OCI-LY3 (cell line): ENCODE data around the gene SPI1.

ENCODE experiments used
- H2AFZ ChIP-seq: fragments of 200-600, 300-600 bp; shearing (Covaris generic); 2 replicates; pipeline ENCODE4 v1.6.0; 2014; ENCODE audit warnings: antibody characterized with exemption, low read depth, low read length
- H3K27ac ChIP-seq: fragments of 200-600, 300-600 bp; sonication (generic); 2 replicates; pipeline ENCODE4 v1.5.1; 2014; ENCODE audit warnings: mild to moderate bottlenecking, low read length, moderate library complexity, mixed read lengths
- H3K27me3 ChIP-seq: fragments of 200-600, 300-600 bp; sonication (generic); 2 replicates; pipeline ENCODE4 v1.6.1; 2014; ENCODE audit warnings: low read depth, low read length, mixed read lengths
- H3K36me3 ChIP-seq: fragments of 200-600, 300-600 bp; sonication (generic); replicated peaks from 2 replicates; pipeline ENCODE3; 2014; ENCODE audit warnings: low read depth, low read length, mixed read lengths
- H3K4me1 ChIP-seq: fragments of 300-600, 200-600 bp; sonication (generic); 2 replicates; pipeline ENCODE4 v1.6.1; 2014; ENCODE audit warnings: low read length, mixed read lengths
- H3K4me2 ChIP-seq: fragments of 200-600, 300-600 bp; sonication (generic); 2 replicates; pipeline ENCODE4 v1.6.1; 2014; ENCODE audit warnings: low read length, mixed read lengths
- H3K4me3 ChIP-seq: fragments of 300-600, 200-600 bp; sonication (generic); 2 replicates; pipeline ENCODE4 v1.5.1; 2014; ENCODE audit warnings: antibody characterized with exemption, mild to moderate bottlenecking, low read length, moderate library complexity
- H3K79me2 ChIP-seq: fragments of 300-600, 200-600 bp; shearing (Covaris generic); 2 replicates; pipeline ENCODE4 v1.6.1; 2014; ENCODE audit warnings: mild to moderate bottlenecking, low read length, mixed read lengths
- H3K9ac ChIP-seq: fragments of 300-600, 200-600 bp; shearing (Covaris generic); 2 replicates; pipeline ENCODE4 v1.6.0; 2014; ENCODE audit warnings: mild to moderate bottlenecking, low read length, moderate library complexity
- H3K9me3 ChIP-seq: fragments of 200-600, 300-600 bp; shearing (Covaris generic); 2 replicates; pipeline ENCODE4 v1.6.1; 2014; ENCODE audit warnings: low read length, mixed read lengths; ENCODE audit not compliant: insufficient read depth
- H4K20me1 ChIP-seq: fragments of 200-600, 300-600 bp; sonication (generic); 2 replicates; pipeline ENCODE4 v1.6.1; 2016; ENCODE audit warnings: low read length, mixed read lengths; ENCODE audit not compliant: insufficient read depth
- EZH2phosphoT487 ChIP-seq: fragments of 200-600 bp; shearing (Covaris generic); IDR thresholded peaks from 2 replicates; pipeline ENCODE4 v1.6.1; 2018; ENCODE audit warnings: antibody characterized with exemption, mixed run types, low read depth
- TF ChIP-seq, protein P1 (sequence below): fragments of 200-600, 300-600 bp; sonication (generic); IDR thresholded peaks from 2 replicates; pipeline ENCODE4 v1.5.1; 2014; ENCODE audit warnings: antibody characterized with exemption, low read length, low read depth

The SPI1 gene

DNA sequence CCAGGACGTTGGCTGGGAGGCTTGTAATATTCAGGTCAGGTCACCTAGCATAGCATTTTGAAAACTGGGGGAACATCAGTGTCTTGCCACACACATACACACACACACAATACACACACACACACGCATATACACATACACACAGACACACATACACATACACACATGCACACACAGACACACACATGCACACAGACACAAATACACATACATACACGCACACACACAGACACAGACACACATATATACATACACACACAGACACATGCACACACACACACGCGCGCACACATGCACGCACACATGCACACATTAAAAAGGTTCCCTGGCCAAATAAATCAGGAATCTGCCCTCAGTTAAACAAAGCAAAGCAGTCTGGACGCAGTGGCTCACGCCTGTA, 38.3 kb downstream of the SPI1 start:
- no peak overlapping the region for H3K4me2 ChIP-seq
- H2AFZ ChIP-seq, result no peak overlapping the region
- H3K36me3 ChIP-seq, result no peaks in the 10 kb centered on the region
- H4K20me1 ChIP-seq, result no peaks in the 10 kb centered on the region
- no peaks in the 10 kb centered on the region for H3K4me1 ChIP-seq
- no peak for TF ChIP-seq EZH2phosphoT487
- TF ChIP-seq, protein P1, sequence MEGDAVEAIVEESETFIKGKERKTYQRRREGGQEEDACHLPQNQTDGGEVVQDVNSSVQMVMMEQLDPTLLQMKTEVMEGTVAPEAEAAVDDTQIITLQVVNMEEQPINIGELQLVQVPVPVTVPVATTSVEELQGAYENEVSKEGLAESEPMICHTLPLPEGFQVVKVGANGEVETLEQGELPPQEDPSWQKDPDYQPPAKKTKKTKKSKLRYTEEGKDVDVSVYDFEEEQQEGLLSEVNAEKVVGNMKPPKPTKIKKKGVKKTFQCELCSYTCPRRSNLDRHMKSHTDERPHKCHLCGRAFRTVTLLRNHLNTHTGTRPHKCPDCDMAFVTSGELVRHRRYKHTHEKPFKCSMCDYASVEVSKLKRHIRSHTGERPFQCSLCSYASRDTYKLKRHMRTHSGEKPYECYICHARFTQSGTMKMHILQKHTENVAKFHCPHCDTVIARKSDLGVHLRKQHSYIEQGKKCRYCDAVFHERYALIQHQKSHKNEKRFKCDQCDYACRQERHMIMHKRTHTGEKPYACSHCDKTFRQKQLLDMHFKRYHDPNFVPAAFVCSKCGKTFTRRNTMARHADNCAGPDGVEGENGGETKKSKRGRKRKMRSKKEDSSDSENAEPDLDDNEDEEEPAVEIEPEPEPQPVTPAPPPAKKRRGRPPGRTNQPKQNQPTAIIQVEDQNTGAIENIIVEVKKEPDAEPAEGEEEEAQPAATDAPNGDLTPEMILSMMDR, result no peak
- no peak overlapping the region for H3K9ac ChIP-seq
- H3K4me3 ChIP-seq, result no peak overlapping the region
- H3K27me3 ChIP-seq, result no peaks in the 10 kb centered on the region
- H3K27ac ChIP-seq, result no peak overlapping the region
- H3K79me2 ChIP-seq, result no peaks in the 10 kb centered on the region
- H3K9me3 ChIP-seq, result no peaks in the 10 kb centered on the region

DNA sequence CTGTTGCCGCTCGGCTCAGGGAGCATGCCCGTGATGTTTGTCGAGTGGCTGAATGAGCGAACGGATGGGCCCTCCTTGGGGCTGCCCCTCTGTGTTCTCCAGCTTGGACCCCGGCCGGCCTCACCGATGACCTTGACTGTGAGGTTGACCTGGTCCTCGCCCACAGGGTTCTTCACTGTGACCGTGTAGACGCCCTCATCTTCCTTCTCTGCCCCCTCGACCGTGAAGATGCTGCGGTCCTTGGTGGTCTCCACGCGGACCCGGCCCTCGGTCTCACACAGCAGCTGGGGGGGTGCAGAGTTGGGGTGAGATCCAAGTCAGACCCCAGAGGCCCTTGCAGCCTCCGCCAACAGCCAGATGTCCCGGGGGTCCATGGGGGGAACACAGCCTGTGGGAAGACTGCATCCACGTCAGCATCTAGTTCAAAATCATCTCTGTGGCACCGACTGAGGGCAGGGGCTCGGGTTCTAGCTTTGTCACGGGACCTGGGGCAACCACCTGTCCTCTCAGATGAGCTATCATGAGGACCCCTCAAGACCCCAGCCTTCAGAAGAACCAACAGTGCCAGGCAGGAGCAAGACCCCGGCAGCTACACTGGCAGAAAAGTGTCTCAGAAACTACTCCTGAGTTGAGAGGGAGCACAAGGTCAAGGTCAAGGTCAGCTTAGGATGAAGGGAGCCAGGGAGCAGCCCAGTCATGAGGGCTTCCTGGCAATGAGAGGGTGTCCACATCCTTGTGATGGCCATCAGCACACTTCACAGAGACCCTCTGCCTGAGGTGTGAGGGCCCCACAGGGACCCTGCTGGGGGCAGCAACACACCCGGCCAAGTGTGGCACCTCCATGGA, 39.7 kb downstream of the SPI1 start:
- no peak overlapping the region for H2AFZ ChIP-seq
- no peaks in the 10 kb centered on the region for H3K36me3 ChIP-seq
- H3K9me3 ChIP-seq, result no peaks in the 10 kb centered on the region
- TF ChIP-seq, protein P1, result no peak
- no peak for TF ChIP-seq EZH2phosphoT487
- H3K27ac ChIP-seq, result no peak overlapping the region
- no peaks in the 10 kb centered on the region for H4K20me1 ChIP-seq
- H3K9ac ChIP-seq, result no peak overlapping the region
- no peak overlapping the region for H3K4me3 ChIP-seq
- no peak overlapping the region for H3K4me2 ChIP-seq
- no peaks in the 10 kb centered on the region for H3K27me3 ChIP-seq
- no peaks in the 10 kb centered on the region for H3K79me2 ChIP-seq
- H3K4me1 ChIP-seq, result no peaks in the 10 kb centered on the region

DNA sequence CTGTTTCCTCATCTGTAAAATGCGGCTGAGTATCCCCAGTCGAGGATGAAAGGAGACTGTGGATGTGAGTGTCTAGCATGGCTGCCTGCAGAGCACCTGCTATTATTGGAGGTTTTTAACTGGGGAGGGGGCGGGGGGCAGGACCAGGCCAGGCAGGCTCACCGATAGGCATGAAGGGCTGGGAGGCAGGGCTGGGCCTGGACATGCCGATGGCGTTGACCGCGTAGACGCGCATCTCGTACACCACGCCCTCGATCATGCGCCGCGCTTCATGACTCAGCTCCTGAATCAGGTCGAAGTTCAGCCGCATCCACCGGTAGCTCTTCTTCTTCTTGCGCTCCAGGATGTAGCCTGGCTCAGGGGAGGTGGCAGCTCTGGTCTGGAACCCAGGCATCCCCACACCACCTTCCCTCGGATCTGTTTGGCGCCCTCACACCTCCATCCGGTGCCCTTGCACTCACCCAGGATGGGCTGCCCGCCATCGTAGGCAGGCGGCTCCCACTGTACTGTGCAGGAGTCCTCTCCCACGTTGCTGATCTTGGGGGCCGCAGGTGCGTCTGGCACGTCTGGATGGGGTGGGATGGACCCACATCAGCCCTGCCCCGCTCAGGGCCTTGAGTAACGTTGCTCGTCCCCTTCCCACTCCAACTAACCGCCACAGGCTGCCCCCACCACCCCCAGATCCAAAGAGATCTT, 41.0 kb downstream of the SPI1 start:
- no peaks in the 10 kb centered on the region for H3K27me3 ChIP-seq
- no peak for TF ChIP-seq EZH2phosphoT487
- TF ChIP-seq, protein P1, result no peak
- no peak overlapping the region for H3K4me3 ChIP-seq
- no peaks in the 10 kb centered on the region for H3K36me3 ChIP-seq
- H3K27ac ChIP-seq, result no peak overlapping the region
- no peak overlapping the region for H2AFZ ChIP-seq
- H3K4me1 ChIP-seq, result no peaks in the 10 kb centered on the region
- no peaks in the 10 kb centered on the region for H3K9me3 ChIP-seq
- no peak overlapping the region for H3K4me2 ChIP-seq
- H3K9ac ChIP-seq, result no peak overlapping the region
- H4K20me1 ChIP-seq, result no peaks in the 10 kb centered on the region
- H3K79me2 ChIP-seq, result no peaks in the 10 kb centered on the region

DNA sequence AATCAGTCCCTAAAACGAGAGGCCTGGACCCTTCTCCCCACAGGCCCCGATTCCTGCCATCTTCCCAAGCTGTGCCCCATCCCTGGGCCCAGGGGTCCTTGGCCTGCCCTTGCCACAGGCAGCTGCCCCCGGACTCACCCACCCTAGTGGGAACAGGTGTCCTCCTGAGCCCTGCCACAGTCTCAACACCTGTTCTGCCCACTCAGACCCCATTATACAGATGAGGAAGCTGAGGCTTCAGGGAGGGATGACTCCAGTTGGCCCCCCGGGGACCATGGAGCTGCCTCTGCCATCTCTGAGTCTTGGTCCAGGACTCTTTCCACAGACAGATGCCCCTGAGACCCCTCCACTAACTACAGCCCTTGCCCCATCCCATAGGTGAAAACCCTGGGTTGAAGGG, 41.8 kb downstream of the SPI1 start:
- Histone ChIP-seq H3K36me3 (no peaks in the 10 kb centered on the region), H3K9ac (no peak overlapping the region), H3K4me1 (no peaks in the 10 kb centered on the region), H2AFZ (no peak overlapping the region), H4K20me1 (no peaks in the 10 kb centered on the region), H3K27me3 (no peaks in the 10 kb centered on the region), H3K9me3 (no peaks in the 10 kb centered on the region), H3K27ac (no peak overlapping the region), H3K4me3 (no peak overlapping the region), H3K4me2 (no peak overlapping the region), H3K79me2 (no peaks in the 10 kb centered on the region)
- TF ChIP-seq, protein P1, result no peak
- TF ChIP-seq EZH2phosphoT487, result no peak
